K562 (cell line): ENCODE results near the gene OTUD1.

ENCODE experiments used
- BHLHE40 ChIP-seq: IDR thresholded peaks from 2 replicates; pipeline ENCODE4 v1.6.1; 2011; ENCODE audit warnings: low read length, improper control_type of control experiment
- ERF ChIP-seq: fragments of 450-650 bp; formaldehyde crosslinking; IDR thresholded peaks from 2 replicates; pipeline ENCODE4 v1.4.0; 2020; ENCODE audit warnings: mild to moderate bottlenecking, mixed read lengths
- GABPB1 ChIP-seq: sonication (generic); formaldehyde crosslinking; IDR thresholded peaks from 2 replicates; pipeline ENCODE4 v1.8.0; 2022; ENCODE audit warnings: mild to moderate bottlenecking, missing genetic modification reagents
- HMG20B ChIP-seq: fragments of 250-450 bp; sonication (Bioruptor Pico); IDR thresholded peaks from 2 replicates; pipeline ENCODE4 v1.5.0; 2021; ENCODE audit warnings: mild to moderate bottlenecking
- JUN ChIP-seq, 2 experiments: sonication (generic) in 1 of 2; formaldehyde crosslinking in 1 of 2; IDR thresholded peaks; 2 replicates each; pipeline versions ENCODE4 v1.6.1 to v1.8.0; 2012 to 2022; ENCODE audit warnings: borderline replicate concordance in 2 of 2, mild to moderate bottlenecking in 2 of 2, improper control_type of control experiment in 1 of 2, low read depth in 1 of 2, low read length in 1 of 2, missing genetic modification reagents in 1 of 2
- RFX5 ChIP-seq: IDR thresholded peaks from 2 replicates; pipeline ENCODE4 v1.6.1; 2011; ENCODE audit warnings: low read depth, mild to moderate bottlenecking, improper control_type of control experiment, low read length
- TBL1XR1 ChIP-seq, 2 experiments: IDR thresholded peaks; 2 replicates each; pipeline ENCODE4 v1.6.1; 2012; ENCODE audit warnings: improper control_type of control experiment in 2 of 2, low read length in 2 of 2, mild to moderate bottlenecking in 1 of 2
- TF ChIP-seq, protein P1 (sequence below), 3 experiments: IDR thresholded peaks in 2 of 3; conservative IDR thresholded peaks in 1 of 3; 2 replicates each; pipeline ENCODE4 v1.5.1; 2011 to 2012; ENCODE audit warnings: low read length in 3 of 3, mild to moderate bottlenecking in 3 of 3, control low read depth in 2 of 3, improper control_type of control experiment in 1 of 3, inconsistent platforms in 1 of 3, low read depth in 1 of 3, mixed read lengths in 1 of 3, moderate library complexity in 1 of 3; ENCODE audit not compliant: insufficient read depth in 2 of 3
- TF ChIP-seq, protein P2 (sequence below): conservative IDR thresholded peaks from 2 replicates; pipeline ENCODE4 v1.6.1; 2011; ENCODE audit warnings: low read depth, mild to moderate bottlenecking, low read length; ENCODE audit not compliant: control insufficient read depth
- TF ChIP-seq, protein P3 (sequence below): fragments of 250-450 bp; sonication (Bioruptor Pico); IDR thresholded peaks from 2 replicates; pipeline ENCODE4 v1.4.0; 2020; ENCODE audit warnings: mild to moderate bottlenecking, moderate library complexity
- TF ChIP-seq, protein P4 (sequence below): fragments of 450-650 bp; IDR thresholded peaks from one replicate; pipeline ENCODE4 v1.6.1; 2018; ENCODE audit warnings: mild to moderate bottlenecking, moderate library complexity; ENCODE audit not compliant: partially characterized antibody

DNA sequence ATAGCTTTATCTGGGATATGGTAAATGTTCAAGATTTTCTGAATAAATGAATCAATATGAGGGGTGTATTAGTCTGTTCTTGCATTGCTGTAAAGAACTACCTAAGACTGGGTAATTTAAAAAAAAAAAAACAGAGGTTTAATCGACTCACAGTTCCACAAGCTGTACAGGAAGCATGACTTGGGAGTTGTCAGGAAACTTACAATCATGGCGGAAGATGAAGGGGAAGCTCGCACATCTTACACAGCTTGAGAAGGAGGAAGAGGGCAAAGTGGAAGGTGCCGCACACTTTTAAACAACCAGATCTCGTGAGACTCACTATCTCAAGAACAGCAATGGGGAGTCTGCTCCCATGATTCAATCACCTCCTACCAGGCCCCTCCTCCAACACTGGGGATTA, 32.5 kb upstream of the OTUD1 start:
- TF ChIP-seq GABPB1 (no peak), JUN (IDR thresholded peaks at IDR 0.05; ENCODE audit: borderline replicate concordance, low read depth, low read length) (no peak), JUN (CRISPR knock-in tag; IDR thresholded peaks at IDR 0.05; ENCODE audit: borderline replicate concordance) (no peak), ERF (no peak), BHLHE40 (no peak), RFX5 (no peak), TBL1XR1 (IDR thresholded peaks at IDR 0.05; ENCODE audit: low read length in 2 of 2) (no peak), HMG20B (CRISPR knock-in tag) (no peak)
- TF ChIP-seq, protein P1, sequence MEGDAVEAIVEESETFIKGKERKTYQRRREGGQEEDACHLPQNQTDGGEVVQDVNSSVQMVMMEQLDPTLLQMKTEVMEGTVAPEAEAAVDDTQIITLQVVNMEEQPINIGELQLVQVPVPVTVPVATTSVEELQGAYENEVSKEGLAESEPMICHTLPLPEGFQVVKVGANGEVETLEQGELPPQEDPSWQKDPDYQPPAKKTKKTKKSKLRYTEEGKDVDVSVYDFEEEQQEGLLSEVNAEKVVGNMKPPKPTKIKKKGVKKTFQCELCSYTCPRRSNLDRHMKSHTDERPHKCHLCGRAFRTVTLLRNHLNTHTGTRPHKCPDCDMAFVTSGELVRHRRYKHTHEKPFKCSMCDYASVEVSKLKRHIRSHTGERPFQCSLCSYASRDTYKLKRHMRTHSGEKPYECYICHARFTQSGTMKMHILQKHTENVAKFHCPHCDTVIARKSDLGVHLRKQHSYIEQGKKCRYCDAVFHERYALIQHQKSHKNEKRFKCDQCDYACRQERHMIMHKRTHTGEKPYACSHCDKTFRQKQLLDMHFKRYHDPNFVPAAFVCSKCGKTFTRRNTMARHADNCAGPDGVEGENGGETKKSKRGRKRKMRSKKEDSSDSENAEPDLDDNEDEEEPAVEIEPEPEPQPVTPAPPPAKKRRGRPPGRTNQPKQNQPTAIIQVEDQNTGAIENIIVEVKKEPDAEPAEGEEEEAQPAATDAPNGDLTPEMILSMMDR (IDR thresholded peaks at IDR 0.05 in 2 of 3, conservative IDR thresholded peaks at IDR 0.05 in 1 of 3; ENCODE audit: insufficient read depth in 2 of 3, low read depth in 1 of 3, low read length in 3 of 3), result no peak
- TF ChIP-seq, protein P2, sequence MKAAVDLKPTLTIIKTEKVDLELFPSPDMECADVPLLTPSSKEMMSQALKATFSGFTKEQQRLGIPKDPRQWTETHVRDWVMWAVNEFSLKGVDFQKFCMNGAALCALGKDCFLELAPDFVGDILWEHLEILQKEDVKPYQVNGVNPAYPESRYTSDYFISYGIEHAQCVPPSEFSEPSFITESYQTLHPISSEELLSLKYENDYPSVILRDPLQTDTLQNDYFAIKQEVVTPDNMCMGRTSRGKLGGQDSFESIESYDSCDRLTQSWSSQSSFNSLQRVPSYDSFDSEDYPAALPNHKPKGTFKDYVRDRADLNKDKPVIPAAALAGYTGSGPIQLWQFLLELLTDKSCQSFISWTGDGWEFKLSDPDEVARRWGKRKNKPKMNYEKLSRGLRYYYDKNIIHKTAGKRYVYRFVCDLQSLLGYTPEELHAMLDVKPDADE, result no peak
- TF ChIP-seq, protein P3, sequence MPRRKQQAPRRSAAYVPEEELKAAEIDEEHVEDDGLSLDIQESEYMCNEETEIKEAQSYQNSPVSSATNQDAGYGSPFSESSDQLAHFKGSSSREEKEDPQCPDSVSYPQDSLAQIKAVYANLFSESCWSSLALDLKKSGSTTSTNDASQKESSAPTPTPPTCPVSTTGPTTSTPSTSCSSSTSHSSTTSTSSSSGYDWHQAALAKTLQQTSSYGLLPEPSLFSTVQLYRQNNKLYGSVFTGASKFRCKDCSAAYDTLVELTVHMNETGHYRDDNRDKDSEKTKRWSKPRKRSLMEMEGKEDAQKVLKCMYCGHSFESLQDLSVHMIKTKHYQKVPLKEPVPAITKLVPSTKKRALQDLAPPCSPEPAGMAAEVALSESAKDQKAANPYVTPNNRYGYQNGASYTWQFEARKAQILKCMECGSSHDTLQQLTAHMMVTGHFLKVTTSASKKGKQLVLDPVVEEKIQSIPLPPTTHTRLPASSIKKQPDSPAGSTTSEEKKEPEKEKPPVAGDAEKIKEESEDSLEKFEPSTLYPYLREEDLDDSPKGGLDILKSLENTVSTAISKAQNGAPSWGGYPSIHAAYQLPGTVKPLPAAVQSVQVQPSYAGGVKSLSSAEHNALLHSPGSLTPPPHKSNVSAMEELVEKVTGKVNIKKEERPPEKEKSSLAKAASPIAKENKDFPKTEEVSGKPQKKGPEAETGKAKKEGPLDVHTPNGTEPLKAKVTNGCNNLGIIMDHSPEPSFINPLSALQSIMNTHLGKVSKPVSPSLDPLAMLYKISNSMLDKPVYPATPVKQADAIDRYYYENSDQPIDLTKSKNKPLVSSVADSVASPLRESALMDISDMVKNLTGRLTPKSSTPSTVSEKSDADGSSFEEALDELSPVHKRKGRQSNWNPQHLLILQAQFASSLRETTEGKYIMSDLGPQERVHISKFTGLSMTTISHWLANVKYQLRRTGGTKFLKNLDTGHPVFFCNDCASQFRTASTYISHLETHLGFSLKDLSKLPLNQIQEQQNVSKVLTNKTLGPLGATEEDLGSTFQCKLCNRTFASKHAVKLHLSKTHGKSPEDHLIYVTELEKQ (CRISPR knock-in tag), result no peak
- TF ChIP-seq, protein P4, sequence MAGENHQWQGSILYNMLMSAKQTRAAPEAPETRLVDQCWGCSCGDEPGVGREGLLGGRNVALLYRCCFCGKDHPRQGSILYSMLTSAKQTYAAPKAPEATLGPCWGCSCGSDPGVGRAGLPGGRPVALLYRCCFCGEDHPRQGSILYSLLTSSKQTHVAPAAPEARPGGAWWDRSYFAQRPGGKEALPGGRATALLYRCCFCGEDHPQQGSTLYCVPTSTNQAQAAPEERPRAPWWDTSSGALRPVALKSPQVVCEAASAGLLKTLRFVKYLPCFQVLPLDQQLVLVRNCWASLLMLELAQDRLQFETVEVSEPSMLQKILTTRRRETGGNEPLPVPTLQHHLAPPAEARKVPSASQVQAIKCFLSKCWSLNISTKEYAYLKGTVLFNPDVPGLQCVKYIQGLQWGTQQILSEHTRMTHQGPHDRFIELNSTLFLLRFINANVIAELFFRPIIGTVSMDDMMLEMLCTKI, result no peak
